Subcutaneous abdominal adipose tissue (tissue), 5 donors: ENCODE measurements around the gene RBM18.

ENCODE experiments used
- H3K27ac ChIP-seq: one replicate; pipeline ENCODE4 v1.7.0; 2013; ENCODE audit warnings: low read depth, mild to moderate bottlenecking, inconsistent platforms, low read length, moderate library complexity
- H3K27me3 ChIP-seq, 5 donors: one replicate each; pipeline ENCODE4 v1.7.0; 2013; ENCODE audit warnings: low read length in 5 of 5, inconsistent platforms in 1 of 5; ENCODE audit not compliant: control insufficient read depth in 5 of 5, insufficient read depth in 4 of 5
- H3K36me3 ChIP-seq, 5 donors: one replicate each; pipeline ENCODE4 v1.7.0; 2013; ENCODE audit warnings: low read length in 5 of 5; ENCODE audit not compliant: control insufficient read depth in 5 of 5, insufficient read depth in 5 of 5
- H3K4me1 ChIP-seq, 5 donors: one replicate each; pipeline ENCODE4 v1.7.0; 2013; ENCODE audit warnings: low read length in 5 of 5, mild to moderate bottlenecking in 3 of 5, moderate library complexity in 1 of 5; ENCODE audit not compliant: control insufficient read depth in 5 of 5, insufficient read depth in 5 of 5
- H3K4me3 ChIP-seq, 5 donors: one replicate each; pipeline ENCODE4 v1.7.0; 2013; ENCODE audit warnings: low read length in 5 of 5, low read depth in 1 of 5
- H3K9ac ChIP-seq, 5 donors: one replicate each; pipeline ENCODE4 v1.7.0; 2013; ENCODE audit warnings: low read length in 5 of 5, mild to moderate bottlenecking in 4 of 5, moderate library complexity in 3 of 5
- H3K9me3 ChIP-seq, 5 donors: one replicate each; pipeline ENCODE4 v1.7.0; 2013; ENCODE audit warnings: low read length in 5 of 5; ENCODE audit not compliant: control insufficient read depth in 5 of 5
- donor health status: healthy.
- donor health status: healthy.
- donor health status: healthy.
- donor health status: healthy.
- donor health status: healthy.

The RBM18 gene, protein sequence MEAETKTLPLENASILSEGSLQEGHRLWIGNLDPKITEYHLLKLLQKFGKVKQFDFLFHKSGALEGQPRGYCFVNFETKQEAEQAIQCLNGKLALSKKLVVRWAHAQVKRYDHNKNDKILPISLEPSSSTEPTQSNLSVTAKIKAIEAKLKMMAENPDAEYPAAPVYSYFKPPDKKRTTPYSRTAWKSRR

DNA sequence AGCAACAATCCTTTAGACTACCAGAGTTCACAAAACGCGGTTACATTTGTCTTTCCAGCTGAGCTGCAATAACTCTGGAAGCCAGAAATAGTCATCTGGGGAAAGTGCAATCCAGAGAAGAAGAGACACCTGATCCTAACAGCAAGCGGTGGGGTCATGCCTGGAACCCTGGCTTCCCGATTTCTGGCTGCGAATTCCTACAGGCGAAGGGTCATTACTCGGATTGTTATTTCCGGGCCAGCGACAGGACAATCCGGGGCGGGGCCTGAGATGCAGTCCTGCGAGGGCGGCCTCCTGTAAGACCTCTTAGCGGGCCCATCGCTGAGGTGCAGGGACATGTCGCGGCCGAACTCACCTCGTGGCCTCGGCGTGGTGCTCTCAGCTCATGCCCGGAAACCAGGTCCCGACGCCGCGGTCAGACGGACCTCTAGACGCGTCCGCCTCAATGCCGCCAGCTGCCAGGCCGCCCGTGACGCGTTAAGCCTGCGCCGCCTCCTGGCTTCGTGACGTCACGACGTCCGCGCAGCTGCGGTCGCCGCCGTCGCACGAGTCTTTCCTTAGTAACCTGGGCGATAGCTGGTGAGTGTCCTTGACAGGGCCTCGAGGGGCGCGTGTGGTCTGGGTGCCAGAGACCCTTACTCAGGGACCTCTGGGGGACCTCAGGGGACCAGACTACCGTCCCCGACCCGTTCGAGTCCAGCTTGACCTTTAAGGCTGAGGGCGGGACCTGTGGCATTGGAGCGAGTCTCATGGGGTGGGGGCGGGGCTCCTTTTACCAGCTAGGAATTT, at the start of gene RBM18, which contains the start of gene MRRF:
Gene RBM18, minus strand, starts transcription at position 481 of the 789 bp plus-strand sequence. CDS start 3,348 bp downstream, outside the sequence.
Gene MRRF, plus strand, starts transcription at position 523 of the 789 bp plus-strand sequence. CDS start 6,010 bp downstream, outside the sequence.
- H3K27ac ChIP-seq: peak within 1 kb of the TSS; percentile 98
- H3K36me3 ChIP-seq: peaks cover 4 to 18% (median 12%) of the 10 kb centered on the region in 5 donors
- H3K9me3 ChIP-seq: no peaks in the 10 kb centered on the region
- H3K4me1 ChIP-seq: peaks cover 14 to 60% (median 48%) of the 10 kb centered on the region in 5 donors
- H3K27me3 ChIP-seq: no peaks in the 10 kb centered on the region
- peak within 1 kb of the TSS; percentile 70 to 95 (median 88) for H3K4me3 ChIP-seq
- peak within 1 kb of the TSS; percentile 91 to 98 (median 92) for H3K9ac ChIP-seq

- Histone ChIP-seq H3K9me3 (no peaks in the 10 kb centered on the region), H3K27ac (no peak overlapping the region), H3K4me1 (peaks cover 0 to 13% (median 8%) of the 10 kb centered on the region in 5 donors), H3K27me3 (no peaks in the 10 kb centered on the region), H3K9ac (no peak overlapping the region), H3K36me3 (peaks cover 22 to 60% (median 31%) of the 10 kb centered on the region in 5 donors), H3K4me3 (no peak overlapping the region)
Observed at GRCh38 chr9:122314165-122314564, 49.5 kb upstream of the RBM18 start.

GRCh38 chr9:122309861-122310260, 45.2 kb upstream of the RBM18 start:
- H3K4me1 ChIP-seq: peaks cover 0 to 19% (median 0%) of the 10 kb centered on the region in 5 donors
- H3K27me3 ChIP-seq: no peaks in the 10 kb centered on the region
- peaks cover 33 to 72% (median 49%) of the 10 kb centered on the region in 5 donors for H3K36me3 ChIP-seq
- no peak overlapping the region for H3K4me3 ChIP-seq
- H3K9ac ChIP-seq: no peak overlapping the region
- H3K27ac ChIP-seq: no peak overlapping the region
- H3K9me3 ChIP-seq: no peaks in the 10 kb centered on the region

- Histone ChIP-seq H3K27me3 (no peaks in the 10 kb centered on the region), H3K9me3 (no peaks in the 10 kb centered on the region), H3K4me1 (peaks cover 0 to 28% (median 0%) of the 10 kb centered on the region in 5 donors), H3K4me3 (no peak overlapping the region), H3K27ac (no peak overlapping the region), H3K36me3 (peaks cover 29 to 65% (median 39%) of the 10 kb centered on the region in 5 donors), H3K9ac (no peak overlapping the region)
Observed at GRCh38 chr9:122307925-122308324, 43.3 kb upstream of the RBM18 start.

GRCh38 chr9:122307061-122307460, 42.4 kb upstream of the RBM18 start:
- H3K27me3 ChIP-seq: no peaks in the 10 kb centered on the region
- H3K27ac ChIP-seq: no peak overlapping the region
- H3K4me1 ChIP-seq: peaks cover 0 to 28% (median 0%) of the 10 kb centered on the region in 5 donors
- peaks cover 33 to 62% (median 38%) of the 10 kb centered on the region in 5 donors for H3K36me3 ChIP-seq
- H3K4me3 ChIP-seq: no peak overlapping the region
- H3K9ac ChIP-seq: no peak overlapping the region
- H3K9me3 ChIP-seq: no peaks in the 10 kb centered on the region

GRCh38 chr9:122302237-122303093, 37.8 kb upstream of the RBM18 start:
- H3K9ac ChIP-seq: no peak overlapping the region
- no peak overlapping the region for H3K4me3 ChIP-seq

GRCh38 chr9:122297512-122297911, 32.9 kb upstream of the RBM18 start:
- H3K27me3 ChIP-seq: no peaks in the 10 kb centered on the region
- no peak overlapping the region for H3K4me3 ChIP-seq
- H3K27ac ChIP-seq: no peak overlapping the region
- no peaks in the 10 kb centered on the region for H3K9me3 ChIP-seq
- peaks cover 32 to 68% (median 50%) of the 10 kb centered on the region in 5 donors for H3K36me3 ChIP-seq
- H3K4me1 ChIP-seq: no peaks in the 10 kb centered on the region
- H3K9ac ChIP-seq: no peak overlapping the region

More at GRCh38 chr9:122302237-122303093, 37.8 kb upstream of the RBM18 start:
- no peak overlapping the region for H3K27ac ChIP-seq
- H3K9me3 ChIP-seq: no peaks in the 10 kb centered on the region
- no peaks in the 10 kb centered on the region for H3K27me3 ChIP-seq
- peaks cover 0 to 21% (median 0%) of the 10 kb centered on the region in 5 donors for H3K4me1 ChIP-seq
- peaks cover 33 to 67% (median 40%) of the 10 kb centered on the region in 5 donors for H3K36me3 ChIP-seq

DNA sequence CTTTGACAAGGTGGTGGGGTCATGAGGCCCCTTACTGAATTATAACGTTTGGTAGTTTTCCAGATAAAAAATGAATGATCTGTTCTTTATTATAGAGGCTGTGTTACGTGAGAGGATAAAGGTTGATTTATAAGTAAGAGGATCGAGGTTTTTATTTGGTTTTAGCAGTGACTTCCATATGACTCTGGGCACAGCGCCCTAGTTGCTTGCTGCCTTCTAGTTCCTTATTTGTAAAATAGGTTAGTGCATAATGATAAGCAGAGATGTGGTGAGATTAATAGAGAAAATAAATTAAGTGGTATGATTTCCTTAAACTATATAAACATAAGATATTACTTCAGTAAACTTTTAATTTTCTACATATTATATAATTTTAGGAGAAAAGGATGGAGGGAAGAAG, 29.9 kb upstream of the RBM18 start:
- Histone ChIP-seq H3K36me3 (peaks cover 35 to 60% (median 48%) of the 10 kb centered on the region in 5 donors), H3K4me3 (no peak overlapping the region), H3K9me3 (no peaks in the 10 kb centered on the region), H3K27me3 (no peaks in the 10 kb centered on the region), H3K4me1 (no peaks in the 10 kb centered on the region), H3K9ac (no peak overlapping the region), H3K27ac (no peak overlapping the region)

DNA sequence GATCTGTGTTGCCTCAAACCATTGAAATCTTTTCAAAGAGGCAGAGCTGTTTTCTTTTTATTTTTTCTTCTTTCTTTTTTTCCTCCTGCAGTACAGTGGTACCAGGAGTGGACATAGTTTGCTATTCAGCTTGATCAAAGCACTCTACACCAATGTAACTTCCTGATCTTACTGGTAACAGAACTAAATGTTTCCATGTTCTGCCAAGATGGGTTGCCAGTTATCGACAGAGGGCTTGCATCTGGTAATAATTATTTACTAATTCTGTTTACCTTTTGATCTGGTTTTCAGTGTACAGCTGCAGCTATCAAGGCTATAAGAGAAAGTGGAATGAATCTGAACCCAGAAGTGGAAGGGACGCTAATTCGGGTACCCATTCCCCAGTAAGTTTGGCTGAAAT, 26.8 kb upstream of the RBM18 start:
- Histone ChIP-seq H3K9me3 (no peaks in the 10 kb centered on the region), H3K9ac (no peak overlapping the region), H3K27ac (no peak overlapping the region), H3K4me1 (no peaks in the 10 kb centered on the region), H3K36me3 (peaks cover 52 to 72% (median 62%) of the 10 kb centered on the region in 5 donors), H3K4me3 (no peak overlapping the region), H3K27me3 (no peaks in the 10 kb centered on the region)
